HG02642 (cell line): ENCODE results near the gene VIPR2.
"Not testable (repeated sequence)": the region's sequence is repeated elsewhere in the genome, so short reads cannot be mapped to it uniquely, and the experiment has no call there.

ENCODE experiments used
- ATAC-seq: cut with Tn5 transposase; IDR thresholded peaks from one replicate; pipeline ENCODE4 v1.9.1; 2021; ENCODE audit warnings: mild to moderate bottlenecking; ENCODE audit not compliant: unreplicated experiment, poor library complexity

VIPR2 gene

GRCh38 chr7:159015454-159016410 lies 128.9 kb downstream of the VIPR2 start:
- no peak for ATAC-seq

GRCh38 chr7:159015081-159015453 lies 129.6 kb downstream of the VIPR2 start:
- no peak for ATAC-seq

GRCh38 chr7:159014297-159015062 lies 130.2 kb downstream of the VIPR2 start:
- no peak for ATAC-seq

GRCh38 chr7:159013825-159014289 lies 130.8 kb downstream of the VIPR2 start:
- ATAC-seq, result no peak

- no peak for ATAC-seq
Measured at GRCh38 chr7:159013181-159013690, 131.4 kb downstream of the VIPR2 start.

- no peak for ATAC-seq
Measured at GRCh38 chr7:159012353-159013069, 132.2 kb downstream of the VIPR2 start.

- no peak for ATAC-seq
Measured at GRCh38 chr7:159011722-159012022, 133.0 kb downstream of the VIPR2 start.

- no peak for ATAC-seq
Measured at GRCh38 chr7:159010937-159011721, 133.5 kb downstream of the VIPR2 start.

- ATAC-seq, result no peak
Measured at GRCh38 chr7:159010411-159010810, 134.3 kb downstream of the VIPR2 start.

- ATAC-seq, result no peak
Measured at GRCh38 chr7:159009951-159010350, 134.7 kb downstream of the VIPR2 start.

- no peak for ATAC-seq
Measured at GRCh38 chr7:159008417-159008816, 136.2 kb downstream of the VIPR2 start.

- no peak for ATAC-seq
Measured at GRCh38 chr7:159007996-159008389, 136.7 kb downstream of the VIPR2 start.

GRCh38 chr7:159007364-159007995 lies 137.2 kb downstream of the VIPR2 start:
- ATAC-seq, result no peak

- no peak for ATAC-seq
Measured at GRCh38 chr7:159006610-159007130, 138.0 kb downstream of the VIPR2 start.

GRCh38 chr7:159006022-159006609 lies 138.6 kb downstream of the VIPR2 start:
- not testable (repeated sequence) for ATAC-seq

- no peak for ATAC-seq
Measured at GRCh38 chr7:159005618-159006017, 139.0 kb downstream of the VIPR2 start.

GRCh38 chr7:159004411-159004810 lies 140.3 kb downstream of the VIPR2 start:
- ATAC-seq, result no peak

- no peak for ATAC-seq
Measured at GRCh38 chr7:159001811-159002210, 142.9 kb downstream of the VIPR2 start.
